ENCODE results near the gene ENOPH1. TPM values are rescaled to one million over a fixed set of nuclear protein-coding genes. Genes with fewer than 3 reads are reported as not detected.

Gene ENOPH1
- total and polyA plus RNA-seq, 2 of the 4 experiments (the other 2 are of a cell fraction) = 18.0 to 36.0 TPM

GRCh38 chr4:82380831-82381230 is 49.6 kb upstream of the ENOPH1 start:
- H2BK15ac ChIP-seq (ENCODE audit: low read depth, low read length) = no peak overlapping the region
- no peak overlapping the region for H2BK20ac ChIP-seq (ENCODE audit: low read depth, low read length)
- ATAC-seq (ENCODE audit: low read depth) (no peak), DNase-seq (no peak)
- H3K56ac ChIP-seq (ENCODE audit: extremely low read depth, insufficient read depth, low read length) = no peak overlapping the region
- TF ChIP-seq CEBPB (IDR thresholded peaks at IDR 0.05; ENCODE audit: low read depth, low read length) (no peak), CHD1 (IDR thresholded peaks at IDR 0.05; ENCODE audit: low read depth, low read length) (no peak), SMC3 (IDR thresholded peaks at IDR 0.05; ENCODE audit: low read depth, low read length) (no peak), NFE2L2 (IDR thresholded peaks at IDR 0.05; ENCODE audit: low read depth, low read length) (no peak), USF2 (IDR thresholded peaks at IDR 0.05; ENCODE audit: low read depth, low read length) (no peak), MAZ (IDR thresholded peaks at IDR 0.05; ENCODE audit: borderline replicate concordance, low read depth, low read length) (no peak), POLR2A (IDR thresholded peaks at IDR 0.05; ENCODE audit: low read depth, low read length) (no peak), RAD21 (IDR thresholded peaks at IDR 0.05; ENCODE audit: low read length) (no peak), MXI1 (IDR thresholded peaks at IDR 0.05; ENCODE audit: borderline replicate concordance, low read depth, low read length) (no peak), CTCF (conservative IDR thresholded peaks at IDR 0.05; ENCODE audit: low read depth, low read length) (no peak), ELK1 (IDR thresholded peaks at IDR 0.05; ENCODE audit: borderline replicate concordance, low read depth, low read length) (no peak), RCOR1 (IDR thresholded peaks at IDR 0.05; ENCODE audit: insufficient replicate concordance, low read length) (no peak), MAFK (IDR thresholded peaks at IDR 0.05; ENCODE audit: low read depth, low read length) (no peak), RFX5 (IDR thresholded peaks at IDR 0.05; ENCODE audit: low read depth, low read length) (no peak), FOS (IDR thresholded peaks at IDR 0.05; ENCODE audit: low read depth, low read length) (no peak), BHLHE40 (IDR thresholded peaks at IDR 0.05; ENCODE audit: low read depth, low read length) (no peak)
- no peak overlapping the region for H3K18ac ChIP-seq (ENCODE audit: low read depth, low read length)
- H3K4ac ChIP-seq (ENCODE audit: low read depth, low read length) = no peak overlapping the region
- H2AK5ac ChIP-seq (ENCODE audit: low read depth, low read length) = no peak overlapping the region
- H3K36me3 ChIP-seq (ENCODE audit: control insufficient read depth, insufficient read depth, low read length) = peaks cover 4% of the 10 kb centered on the region; the same call in 1 of the 2 replicates
- H3K9me1 ChIP-seq (ENCODE audit: insufficient read depth, low read length) = peaks cover 6% of the 10 kb centered on the region; the same call in 1 of the 2 replicates
- no TSS peak for BruUV-seq (replicated peaks)
- no peak overlapping the region for H2AK9ac ChIP-seq (replicated peaks; ENCODE audit: low read depth, low read length, poor library complexity)
- ChIA-PET CTCF (interaction anchor here (0.6 kb wide), 1 partner anchor 1067 kb away, joined by 4 read pairs; no protein-coding TSS in a partner anchor), POLR2A (ENCODE audit: unreplicated experiment) (interaction anchor here (0.7 kb wide), 1 partner anchor 947 kb away, joined by 3 read pairs; no protein-coding TSS in a partner anchor)
- no peak overlapping the region for H3K27ac ChIP-seq (ENCODE audit: insufficient read depth, low read length)
- in situ Hi-C loops (cut with MboI; ENCODE audit: low sequenced_read_pairs) = loop anchor here (5.0 kb wide), 1 partner anchor 36 kb away; no protein-coding TSS in a partner anchor
- peaks cover 22 to 48% of the 10 kb centered on the region in 2 experiments for H3K79me1 ChIP-seq (ENCODE audit: low read depth in 1 of 2, low read length in 2 of 2)
- no peak overlapping the region for H2AFZ ChIP-seq (replicated peaks; ENCODE audit: low read length, poor library complexity)
- H3K14ac ChIP-seq (replicated peaks; ENCODE audit: low read depth, low read length) = no peak overlapping the region
- no peak overlapping the region for H4K8ac ChIP-seq (ENCODE audit: low read depth in 2 of 2, low read length in 2 of 2)
- H2BK120ac ChIP-seq (ENCODE audit: low read depth, low read length) = no peak overlapping the region
- H3K9me3 ChIP-seq (ENCODE audit: control insufficient read depth, insufficient read depth, low read length) = no peaks in the 10 kb centered on the region
- no peak overlapping the region for H3K4me2 ChIP-seq (ENCODE audit: low read depth, low read length)
- no CpG with 5 or more reads among the region's 4 CpGs for WGBS, 2 experiments (ENCODE audit: extremely low coverage in 2 of 2, insufficient read length in 1 of 2)
- no peak overlapping the region for H2BK5ac ChIP-seq (ENCODE audit: low read depth, low read length, poor library complexity, severe bottlenecking)
- H3K23ac ChIP-seq (ENCODE audit: low read depth, low read length) = no peak overlapping the region
- H3K9ac ChIP-seq (ENCODE audit: low read depth, low read length) = no peak overlapping the region
- no peaks in the 10 kb centered on the region; the same call in 1 of the 2 replicates for H4K20me1 ChIP-seq (ENCODE audit: insufficient read depth, low read length)
- no peak overlapping the region for H4K5ac ChIP-seq (ENCODE audit: low read depth, low read length)
- intact Hi-C loops (cut with micrococcal nuclease) = no loop called here
- H3K27me3 ChIP-seq (ENCODE audit: control insufficient read depth, insufficient read depth, low read length) = no peaks in the 10 kb centered on the region
- no peak overlapping the region for H3K4me3 ChIP-seq (ENCODE audit: insufficient read depth, low read depth, low read length)
- no peak overlapping the region for H4K91ac ChIP-seq (ENCODE audit: insufficient read depth, low read depth, low read length)
- H3K4me1 ChIP-seq (ENCODE audit: control insufficient read depth, insufficient read depth, low read length) = no peaks in the 10 kb centered on the region
- dilution Hi-C loops (cut with HindIII; ENCODE audit: low sequenced_read_pairs, unreplicated experiment) = no loop called here
